COLO829 (cell line): ENCODE data around the gene PPM1E.
"Not testable (repeated sequence)": the region's sequence is repeated elsewhere in the genome, so short reads cannot be mapped to it uniquely, and the experiment has no call there.

Experiments
- DNase-seq: peaks from one replicate; pipeline ENCODE4 v3.0.0; 2012; ENCODE audit warnings: low spot score

PPM1E gene

DNA sequence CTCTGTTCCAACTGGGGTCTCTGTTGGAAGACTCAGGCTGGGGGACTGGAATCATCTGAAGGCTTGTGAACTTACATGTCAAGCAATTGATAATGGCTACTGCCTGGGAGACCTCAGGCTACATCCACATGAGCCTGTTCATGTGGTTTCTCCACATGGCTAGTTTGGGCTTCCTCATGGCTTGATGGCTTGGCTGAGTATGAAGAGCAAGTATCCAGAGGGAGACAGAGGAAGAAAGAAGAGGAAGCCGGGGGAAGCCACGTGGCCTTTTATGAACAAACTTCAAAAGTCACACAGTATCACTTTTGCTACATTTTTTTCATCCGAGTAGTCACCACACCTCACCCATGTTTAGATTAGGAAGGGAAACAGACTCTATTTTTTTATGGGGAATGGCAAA, 192.2 kb downstream of the PPM1E start:
- DNase-seq: no peak

DNA sequence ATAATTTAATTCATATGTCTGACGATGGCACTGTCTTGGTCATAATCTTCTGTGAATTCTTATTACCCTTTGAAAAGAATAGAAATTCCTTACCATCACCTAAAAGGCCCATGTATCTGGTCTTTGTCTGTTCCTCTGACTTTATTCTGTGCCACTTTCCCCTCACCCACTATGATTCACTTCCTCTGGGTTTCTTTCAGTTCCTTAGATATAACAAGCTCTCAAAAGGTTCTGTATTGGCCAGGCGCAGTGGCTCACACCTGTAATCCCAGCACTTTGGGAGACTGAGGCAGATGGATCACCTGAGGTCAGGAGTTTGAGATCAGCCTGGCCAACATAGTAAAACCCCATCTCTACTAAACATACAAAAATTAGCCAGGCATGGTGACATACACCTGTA, 198.7 kb downstream of the PPM1E start:
- DNase-seq: not testable (repeated sequence)

DNA sequence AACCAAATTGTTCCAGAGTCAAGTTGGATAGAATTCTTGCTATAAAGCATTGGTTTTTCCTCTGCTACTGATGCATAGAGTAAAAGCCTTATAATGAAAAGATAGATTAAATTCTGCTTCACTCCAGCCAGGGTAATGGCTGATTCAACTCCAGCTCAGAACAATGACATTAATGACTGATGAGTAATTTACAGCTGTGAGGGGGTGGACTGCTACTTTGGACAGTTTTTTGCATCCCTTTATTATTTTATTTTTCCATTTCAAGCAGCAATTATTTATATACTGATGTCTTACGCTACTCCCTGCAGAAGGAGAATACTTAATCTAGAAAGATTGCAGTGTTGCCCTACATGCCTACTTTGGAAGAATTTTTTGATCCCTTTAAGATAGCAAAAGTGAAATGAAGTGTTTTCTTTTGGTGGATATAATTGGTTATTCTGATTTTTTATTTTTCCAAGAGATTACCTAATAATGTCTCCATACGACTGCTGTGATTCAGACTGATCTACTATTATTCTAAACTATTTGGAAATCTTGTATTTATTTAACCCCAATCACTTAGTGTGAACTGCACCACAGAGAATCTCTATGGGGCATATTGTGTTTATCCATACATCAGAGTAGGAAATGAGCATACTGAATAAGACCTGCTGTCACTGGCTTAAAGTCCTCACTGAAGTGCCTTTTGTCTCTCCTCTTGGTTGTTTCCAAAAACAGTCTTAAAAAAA, 201.5 kb downstream of the PPM1E start:
- peak; percentile 32 for DNase-seq

DNA sequence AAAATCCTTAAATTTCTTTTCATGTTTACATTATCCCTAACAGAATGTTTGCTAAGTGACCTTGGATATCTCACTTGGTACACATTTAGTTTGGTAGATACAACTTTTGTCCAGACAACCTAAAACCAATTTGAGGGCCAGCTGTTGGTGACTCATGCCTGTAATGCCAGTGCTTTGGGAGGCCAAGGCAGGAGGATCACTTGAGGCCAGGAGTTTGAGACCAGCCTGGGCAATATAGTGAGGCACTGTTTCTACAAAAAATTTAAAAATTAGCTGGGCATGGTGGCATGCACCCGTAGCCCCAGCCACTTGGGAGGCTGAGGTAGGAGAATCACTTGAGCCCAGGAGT, 202.0 kb downstream of the PPM1E start:
- not testable (repeated sequence) for DNase-seq

DNA sequence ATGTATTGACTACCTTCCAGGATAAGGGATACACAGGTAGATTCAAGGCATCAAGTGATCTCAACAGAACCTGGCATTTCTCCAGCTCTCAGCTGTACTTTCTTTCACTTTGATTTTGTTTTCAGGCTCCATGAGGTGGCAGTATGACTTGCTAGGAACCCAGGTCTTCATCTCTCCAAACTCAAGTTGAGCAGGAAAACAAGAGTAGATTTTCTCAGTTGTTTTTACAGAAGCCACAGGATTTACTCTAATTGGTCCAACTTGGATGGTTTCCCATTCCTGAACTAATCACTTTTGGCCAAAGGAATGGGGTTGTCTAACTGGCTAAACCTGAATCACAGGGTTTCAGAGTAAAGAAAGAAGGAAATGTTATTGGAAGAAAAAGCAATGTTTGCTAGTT, 204.4 kb downstream of the PPM1E start:
- DNase-seq: no peak

DNA sequence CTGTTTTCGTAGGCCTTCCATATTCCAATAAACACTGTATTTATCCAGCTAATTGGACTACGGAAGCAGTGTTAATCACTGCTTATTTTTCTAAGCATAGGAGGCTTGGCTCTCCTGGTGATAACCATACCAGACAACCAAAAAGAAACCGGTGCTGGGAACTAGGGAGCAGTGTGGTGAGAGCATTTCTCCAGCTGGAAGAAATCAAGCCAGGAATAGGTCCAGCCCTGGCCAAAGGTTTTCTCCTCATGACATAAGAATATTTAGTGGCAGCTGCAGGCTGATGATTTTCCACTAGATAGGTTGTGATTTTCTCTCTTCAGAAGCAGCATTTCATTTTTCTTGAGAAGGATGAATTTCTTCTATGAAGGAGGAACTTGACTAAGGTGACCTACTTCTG, 209.6 kb downstream of the PPM1E start:
- no peak for DNase-seq

DNA sequence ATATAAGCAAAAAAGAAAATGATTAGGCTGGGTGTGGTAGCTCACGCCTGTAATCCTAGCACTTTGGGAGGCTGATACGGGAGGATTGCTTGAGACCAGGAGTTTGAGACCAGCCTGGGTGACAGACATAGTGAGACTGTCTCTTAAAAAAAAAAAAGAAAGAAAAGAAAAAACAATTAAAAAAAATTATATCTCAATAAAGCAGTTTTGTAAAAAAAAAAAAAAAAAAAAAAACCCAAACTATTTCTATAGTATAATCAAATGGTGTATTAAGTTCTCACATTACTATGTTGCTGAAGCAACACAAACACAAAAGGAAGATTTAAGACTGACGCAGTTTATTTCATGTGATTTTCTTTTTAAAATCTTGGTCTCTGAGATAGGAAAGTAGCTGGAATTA, 210.6 kb downstream of the PPM1E start:
- DNase-seq: no peak

DNA sequence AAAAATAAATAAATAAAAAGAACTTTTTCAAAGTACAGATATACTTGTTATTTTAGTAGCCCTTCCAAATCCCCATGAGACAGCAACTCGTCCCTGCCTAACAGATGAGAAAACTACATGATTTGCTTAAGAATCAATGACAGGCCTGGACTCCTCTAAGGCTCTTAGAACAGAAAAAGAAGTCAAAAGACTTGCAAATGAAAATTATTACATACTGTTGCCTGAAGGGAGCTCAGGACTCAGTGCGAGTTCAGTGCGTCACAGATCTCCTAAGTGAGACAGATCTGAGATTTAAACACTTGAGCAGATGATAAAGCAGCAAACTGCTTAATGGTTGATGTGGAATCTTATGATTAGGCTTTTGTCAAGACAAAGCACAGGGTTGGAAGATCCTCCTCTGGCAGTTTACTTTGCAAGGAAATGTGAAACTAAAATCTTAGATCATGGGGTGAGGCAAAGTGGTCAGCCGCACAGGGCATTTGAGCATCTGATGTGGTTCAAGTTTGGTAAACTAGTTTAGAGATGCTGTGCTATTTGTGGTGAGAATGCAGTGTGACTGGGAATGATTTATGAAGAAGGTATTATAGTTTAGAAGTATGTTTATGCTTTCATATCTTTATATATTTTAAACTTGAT, 212.9 kb downstream of the PPM1E start:
- DNase-seq: no peak

DNA sequence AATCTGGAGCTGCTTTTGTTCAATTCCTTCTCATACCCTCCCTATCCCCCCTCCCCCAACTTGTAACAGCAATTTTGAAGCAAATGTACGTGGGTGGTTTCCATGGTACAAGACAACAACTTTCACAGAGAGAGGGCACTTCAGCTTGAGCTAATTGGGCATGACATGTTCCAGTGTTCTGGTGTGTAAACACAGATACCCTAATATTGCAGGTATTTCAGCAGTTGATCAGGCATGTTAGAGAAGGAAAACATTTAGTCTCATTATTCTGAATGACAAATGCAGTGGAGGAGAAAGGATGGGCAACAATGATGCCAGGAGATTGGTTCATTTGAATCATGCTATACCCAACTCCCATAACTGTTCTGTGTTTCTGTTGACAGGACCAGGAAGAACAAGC, 213.5 kb downstream of the PPM1E start:
- DNase-seq: peak; percentile 43

DNA sequence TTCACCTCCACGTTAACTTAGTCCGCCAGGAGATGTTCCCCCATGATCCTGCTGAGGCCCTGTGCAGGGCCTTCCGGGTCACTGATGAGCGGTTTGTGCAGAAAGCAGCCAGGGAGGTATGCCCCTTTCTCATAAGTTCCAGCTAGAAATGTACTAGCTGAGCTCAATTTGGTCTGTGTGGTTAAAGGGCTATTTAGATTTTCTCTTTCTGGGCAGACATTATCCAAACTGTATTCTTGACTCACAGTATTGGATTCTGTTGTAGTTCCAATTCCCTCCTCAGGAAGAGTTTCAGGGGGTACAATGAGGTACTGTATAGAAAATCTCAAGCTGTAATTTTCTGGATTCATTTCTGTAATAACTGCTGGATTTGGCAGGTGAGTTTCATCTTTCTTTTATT, 214.0 kb downstream of the PPM1E start:
- DNase-seq: no peak

DNA sequence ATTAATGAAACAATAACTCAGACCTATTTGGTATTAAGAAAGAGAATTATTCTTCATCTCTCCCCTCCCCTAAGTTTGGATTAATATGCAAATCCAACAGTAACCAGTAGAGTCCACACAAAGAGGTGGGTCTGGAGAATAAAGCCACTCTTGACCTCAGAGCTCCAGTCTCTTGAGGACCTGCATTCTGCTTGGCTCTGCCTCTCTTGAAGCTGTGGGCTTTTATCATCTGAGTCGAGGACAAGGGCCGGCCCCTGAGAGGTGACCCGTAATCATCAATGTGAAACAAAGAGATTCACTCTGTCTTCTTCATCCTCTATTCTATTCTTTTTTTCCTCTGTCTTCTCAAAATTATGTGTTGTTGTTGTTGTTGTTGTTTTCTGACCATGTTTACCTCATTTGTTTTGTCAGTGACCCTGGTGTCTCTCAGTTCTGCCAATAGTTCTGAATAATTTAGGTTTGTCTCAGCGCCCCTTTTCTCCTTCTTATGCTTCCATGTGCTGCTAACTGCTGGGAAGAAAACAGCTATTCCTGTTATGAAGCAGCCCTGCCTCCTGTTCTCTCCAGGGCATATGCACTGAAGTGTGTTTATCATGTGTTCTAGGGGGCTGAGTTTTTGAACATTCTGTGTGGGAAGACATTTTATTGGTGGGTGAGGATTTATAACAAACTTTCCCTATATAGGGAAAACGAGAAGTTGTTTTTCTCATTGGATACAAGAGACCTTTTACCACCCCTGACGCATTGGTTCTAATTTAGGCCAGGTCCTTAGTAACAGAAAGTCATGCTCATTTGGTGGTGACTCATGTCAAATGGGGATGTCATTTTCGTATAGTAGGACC, 215.2 kb downstream of the PPM1E start:
- no peak for DNase-seq

DNA sequence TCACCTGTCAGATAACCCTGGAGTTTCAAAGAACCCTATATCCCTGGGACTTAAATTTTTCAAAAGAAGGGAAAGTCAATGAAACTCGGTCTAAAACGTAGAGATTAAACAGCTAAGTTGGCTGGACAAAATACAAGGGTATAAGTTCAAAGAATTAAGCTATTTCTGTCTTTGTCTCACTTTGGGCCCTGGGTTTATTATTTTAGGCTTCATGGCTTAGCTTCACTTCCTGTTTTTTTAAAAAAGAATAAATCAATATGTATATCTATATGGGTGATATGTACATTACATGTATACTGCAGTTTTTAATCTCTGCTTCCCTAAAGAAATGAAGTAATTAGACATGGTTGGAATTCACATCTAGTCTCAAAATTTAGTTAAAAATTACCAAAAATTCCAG, 218.7 kb downstream of the PPM1E start:
- no peak for DNase-seq

DNA sequence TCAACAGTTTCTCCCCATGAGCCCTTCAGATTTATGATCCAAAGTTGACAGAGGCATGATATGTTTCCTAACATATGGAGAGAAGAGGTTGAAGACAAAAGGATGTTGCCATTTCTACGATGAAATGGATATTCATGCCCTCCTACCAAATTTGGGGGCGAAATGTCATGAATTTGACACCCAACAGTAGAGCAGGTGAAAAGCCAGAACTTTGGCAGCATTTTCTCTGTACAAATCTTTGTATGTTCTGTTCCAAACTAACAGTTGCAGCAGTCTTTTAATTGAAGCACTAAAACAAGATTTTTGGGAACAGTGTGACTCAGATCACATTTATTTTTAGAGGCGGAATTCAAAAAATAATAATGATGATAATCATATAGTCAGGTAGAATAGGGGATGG, 220.9 kb downstream of the PPM1E start:
- DNase-seq: no peak

DNA sequence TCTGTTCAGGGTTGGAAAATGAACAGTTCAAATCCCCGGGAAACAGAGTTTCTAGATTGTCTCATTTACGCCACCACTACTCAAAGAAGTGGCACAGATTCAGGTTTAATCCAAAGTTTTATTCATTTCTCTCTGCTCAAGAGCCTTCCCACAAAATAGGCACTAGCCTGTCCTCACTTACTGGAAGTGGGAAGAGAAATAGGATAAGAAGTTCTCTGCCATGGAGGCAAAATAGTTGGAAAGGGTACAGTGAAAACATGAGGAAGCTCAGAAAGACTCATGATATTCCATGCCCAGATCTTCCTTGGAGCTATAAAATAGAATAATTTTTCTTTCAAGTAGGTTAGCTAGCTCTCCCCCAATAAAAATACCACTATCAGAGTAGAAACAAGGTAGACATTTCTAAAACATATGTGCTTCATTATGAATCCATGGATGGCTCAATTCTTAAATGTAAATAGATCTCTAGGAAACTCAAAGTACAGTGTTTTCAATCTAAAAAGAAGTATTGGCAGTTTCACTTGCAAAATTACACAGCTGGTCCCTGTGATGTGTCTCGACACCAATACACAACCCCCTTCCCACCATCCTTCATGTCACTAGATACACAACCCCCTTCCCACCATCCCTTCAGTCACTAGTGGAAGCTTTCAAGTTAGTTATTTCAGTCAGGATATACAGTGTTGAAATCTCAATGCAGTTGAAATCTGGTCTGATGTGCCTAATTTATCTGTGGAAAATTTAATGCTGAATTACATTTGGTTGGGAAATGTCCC, 225.2 kb downstream of the PPM1E start:
- no peak for DNase-seq

DNA sequence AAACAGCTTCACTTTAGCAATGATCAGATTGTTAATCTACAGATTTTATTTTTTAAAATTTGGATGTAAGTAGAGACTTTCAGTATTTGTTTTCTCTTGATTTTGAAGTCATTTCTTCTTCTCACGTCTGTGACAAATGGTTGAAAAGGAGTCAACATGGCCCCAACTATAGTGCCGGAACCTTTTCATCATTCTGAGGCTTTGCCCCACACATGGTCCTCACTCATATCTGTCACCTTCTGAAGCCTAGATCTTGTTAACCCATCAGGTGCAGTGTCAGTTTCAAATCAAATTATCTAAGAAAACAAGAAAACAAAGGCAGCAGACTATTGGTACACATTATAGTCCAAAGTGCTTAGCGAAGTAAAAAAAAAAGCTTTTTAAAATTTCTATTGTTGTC, 227.0 kb downstream of the PPM1E start:
- DNase-seq: no peak

DNA sequence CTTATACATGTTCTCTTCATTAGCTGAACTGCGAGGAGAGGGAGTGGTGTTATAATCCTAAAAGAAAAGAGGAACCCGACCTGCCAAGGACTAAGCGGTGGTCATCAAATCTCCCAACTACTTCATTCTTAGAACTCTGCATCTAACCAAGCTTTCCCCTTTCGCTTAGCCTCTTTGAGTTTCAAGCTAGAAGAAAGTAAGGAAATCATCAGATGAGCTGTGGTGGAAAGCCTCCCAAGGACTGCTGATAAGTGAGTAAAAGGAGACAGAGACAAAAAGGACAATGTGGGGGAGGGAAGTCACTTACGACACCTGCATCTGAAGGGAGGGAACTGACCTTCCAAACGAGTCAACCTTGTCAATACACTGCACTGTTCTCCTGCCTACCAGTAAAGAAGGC, 229.7 kb downstream of the PPM1E start:
- no peak for DNase-seq

DNA sequence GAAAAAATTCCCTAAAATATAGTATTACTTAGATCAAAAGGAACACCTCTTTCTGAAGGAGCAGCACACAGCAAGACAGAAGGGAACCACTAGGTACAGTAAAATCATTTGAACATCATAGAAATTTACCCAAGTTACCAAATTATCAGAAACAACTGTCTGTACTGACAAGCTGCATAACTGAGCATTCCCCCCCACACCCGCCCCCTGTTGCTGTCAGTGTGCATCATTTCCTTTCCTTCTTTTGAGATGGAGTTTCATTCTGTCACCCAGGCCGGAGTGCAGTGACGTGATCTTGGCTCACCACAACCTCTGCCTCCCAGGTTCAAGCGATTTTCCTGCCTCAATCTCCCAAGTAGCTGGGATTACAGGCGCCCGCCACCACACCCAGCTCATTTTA, 230.3 kb downstream of the PPM1E start:
- no peak for DNase-seq

DNA sequence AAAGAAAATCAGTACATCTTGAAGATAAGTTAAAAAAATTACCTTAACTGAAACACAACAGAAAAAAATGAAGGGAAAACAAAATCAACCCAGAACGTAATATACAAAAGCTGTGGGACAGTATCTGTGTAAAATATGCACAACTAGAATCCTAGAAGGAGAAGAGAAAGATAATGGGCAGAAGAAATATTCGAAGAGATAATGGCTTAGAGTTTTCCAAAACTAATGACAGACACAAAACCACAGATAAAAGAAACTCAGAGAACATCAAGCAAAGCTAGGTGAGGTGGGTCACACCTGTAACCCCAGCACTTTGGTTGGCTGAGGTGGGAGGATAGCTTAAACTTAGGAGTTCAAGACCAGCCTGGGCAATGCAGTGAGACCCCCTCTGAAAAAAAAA, 234.0 kb downstream of the PPM1E start:
- no peak for DNase-seq

DNA sequence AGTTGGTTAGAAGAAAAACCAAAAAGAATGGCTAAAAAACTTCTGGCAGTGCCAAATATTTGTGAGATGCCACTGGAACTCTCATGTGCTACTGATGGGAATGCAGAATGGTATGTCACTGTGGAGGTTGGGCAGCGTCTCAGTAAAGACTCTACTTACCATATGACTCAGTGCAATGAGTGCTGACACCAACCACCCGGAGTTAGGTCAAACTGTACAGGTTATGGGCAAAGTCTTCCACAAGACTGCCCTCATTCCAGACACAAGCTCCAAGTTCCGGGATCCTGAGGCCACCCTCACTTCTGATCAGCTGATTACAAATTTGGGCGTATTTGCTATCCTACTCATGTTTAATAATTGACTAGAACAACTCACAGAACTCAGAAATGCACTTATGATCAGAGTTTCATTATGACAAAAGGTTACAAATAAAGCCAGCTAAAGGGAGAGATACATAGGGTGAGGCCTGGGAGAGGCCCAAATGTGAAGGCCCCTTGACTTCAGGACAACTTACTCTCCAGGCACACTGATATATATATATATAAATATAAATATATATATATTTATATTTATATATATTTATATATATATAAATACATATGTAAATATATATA, 236.2 kb downstream of the PPM1E start:
- no peak for DNase-seq

DNA sequence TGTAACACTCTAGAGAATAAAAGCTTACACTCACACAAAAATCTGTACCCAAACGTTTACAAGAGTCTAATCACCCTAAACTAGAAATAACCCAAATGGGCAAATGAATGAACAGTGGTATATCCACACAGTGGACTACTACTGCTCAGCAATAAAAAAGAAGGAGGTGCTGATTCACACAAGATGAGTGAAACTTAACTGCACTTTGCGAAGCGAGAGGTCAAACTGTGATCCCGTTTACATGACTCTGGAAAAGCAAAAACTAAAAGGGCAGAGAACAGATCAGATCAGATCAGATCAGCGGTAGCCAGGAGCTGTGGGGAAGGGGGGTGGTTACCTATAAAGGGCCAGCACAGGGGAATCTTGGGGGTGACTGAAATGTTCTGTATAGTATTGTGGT, 237.7 kb downstream of the PPM1E start:
- no peak for DNase-seq

DNA sequence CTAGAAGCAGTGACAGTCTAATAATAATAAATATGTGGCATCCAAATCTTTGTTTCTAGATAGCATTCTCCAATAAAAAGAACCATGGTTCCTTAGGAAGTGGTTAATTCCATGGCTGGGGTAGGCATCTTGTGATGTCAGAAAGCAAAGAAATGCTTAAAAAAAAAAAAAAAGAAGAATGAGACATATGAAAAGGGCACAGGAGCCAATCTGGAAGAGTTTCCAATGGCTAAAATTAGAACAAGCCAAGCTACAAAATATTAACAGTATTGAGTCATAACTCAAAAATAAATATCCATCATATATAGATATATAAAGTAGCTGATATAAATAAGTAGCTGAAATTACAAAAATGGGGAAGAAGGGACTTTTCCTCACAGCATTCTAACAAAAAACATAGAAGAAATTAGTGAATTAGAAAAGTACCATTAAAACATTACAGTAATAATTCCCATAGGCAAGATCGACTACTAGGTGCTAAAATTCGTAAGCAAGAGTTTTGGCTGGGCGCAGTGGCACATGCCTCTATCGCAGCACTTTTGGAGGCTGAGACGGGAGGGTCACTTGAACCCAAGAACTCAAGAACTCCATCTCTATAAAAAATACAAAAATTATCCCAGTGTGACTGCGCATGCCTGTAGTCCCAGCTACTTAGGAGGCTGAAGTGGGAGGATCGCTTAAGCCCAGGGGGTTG, 239.7 kb downstream of the PPM1E start:
- DNase-seq: no peak
